Measurements from ENCODE around the gene PAX7. TPM values are rescaled to one million over a fixed set of nuclear protein-coding genes. Genes with fewer than 3 reads are reported as not detected.
"Not testable (repeated sequence)": the region's sequence is repeated elsewhere in the genome, so short reads cannot be mapped to it uniquely, and the experiment has no call there.

The PAX7 gene
- total RNA-seq: not detected

DNA sequence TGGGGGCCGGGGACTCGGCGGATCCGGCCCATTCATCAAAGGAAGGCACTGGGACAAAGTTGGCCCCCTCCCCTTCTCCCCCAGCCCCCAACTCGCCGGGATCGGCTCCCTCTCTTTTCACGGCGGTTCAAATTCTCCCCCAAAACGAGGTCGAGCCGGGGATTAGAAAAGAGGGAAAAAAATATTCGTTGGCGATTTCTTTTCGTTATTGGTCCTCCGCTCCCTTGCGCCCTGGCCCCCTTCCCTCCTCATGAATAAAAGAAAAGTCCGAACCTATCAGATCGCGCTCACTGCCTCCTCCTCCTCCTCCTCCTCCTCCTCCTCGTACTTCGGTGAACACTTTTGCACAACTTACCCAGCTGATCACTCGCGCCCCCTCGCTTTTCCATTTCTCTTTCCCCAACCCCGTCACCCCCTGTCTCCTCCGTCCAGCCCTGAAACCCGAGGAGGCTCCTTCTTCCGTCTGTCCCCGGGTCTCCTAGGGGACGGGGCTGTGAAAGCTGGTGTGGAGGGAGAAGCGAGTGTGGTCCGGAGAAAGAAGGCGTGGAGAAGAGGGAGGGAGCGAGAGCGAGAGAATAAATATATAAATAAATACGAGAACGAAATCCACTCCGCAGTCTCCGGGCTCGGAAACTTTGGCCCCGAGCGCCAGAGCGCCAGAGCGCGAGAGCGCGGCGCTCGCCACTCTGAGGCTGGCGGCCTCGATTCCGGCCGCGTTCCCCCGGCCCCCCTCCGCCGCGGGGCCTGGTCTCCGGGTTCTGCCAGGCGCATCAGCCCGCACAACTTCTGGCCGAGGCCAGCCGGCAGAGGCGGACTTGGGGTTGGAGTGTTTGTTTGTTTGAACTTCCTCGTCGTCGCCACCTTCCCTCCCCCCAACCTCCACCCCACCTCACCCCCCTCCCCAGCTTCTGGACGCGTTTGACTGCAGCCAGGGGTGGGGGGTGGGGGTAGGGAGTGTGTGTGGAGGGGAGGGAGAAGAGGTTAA, at the start of gene PAX7:
TSS of gene PAX7 (plus strand) at position 336 of the 985 bp plus-strand sequence. CDS start 758 bp downstream, outside the sequence.
- DNase-seq (ENCODE audit: low spot score): no peak
- ATAC-seq: no peak

DNA sequence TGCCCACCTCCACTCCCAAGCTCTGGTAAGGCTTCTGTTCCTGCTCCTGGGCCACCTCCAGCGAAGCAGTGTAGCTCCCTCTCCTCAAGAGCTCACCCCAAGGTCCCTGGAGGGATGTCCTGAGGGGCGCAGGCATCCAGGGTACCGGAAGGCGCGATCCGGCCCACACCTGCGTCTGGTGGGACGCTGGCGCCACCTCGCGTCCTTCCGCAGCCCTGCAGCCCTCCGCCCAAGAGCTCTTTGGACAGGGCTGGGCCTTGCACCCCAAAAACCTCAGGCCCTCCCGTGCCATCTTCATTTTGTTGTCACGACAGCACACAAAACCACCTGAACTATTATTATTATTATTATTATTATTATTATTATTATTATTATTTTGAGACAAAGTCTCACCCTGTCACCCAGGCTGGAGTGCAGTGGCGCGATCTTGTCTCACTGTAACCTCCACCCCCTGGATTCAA, 49.2 kb upstream of the PAX7 start:
- DNase-seq (ENCODE audit: low spot score) (no peak), ATAC-seq (peak; percentile 85)

DNA sequence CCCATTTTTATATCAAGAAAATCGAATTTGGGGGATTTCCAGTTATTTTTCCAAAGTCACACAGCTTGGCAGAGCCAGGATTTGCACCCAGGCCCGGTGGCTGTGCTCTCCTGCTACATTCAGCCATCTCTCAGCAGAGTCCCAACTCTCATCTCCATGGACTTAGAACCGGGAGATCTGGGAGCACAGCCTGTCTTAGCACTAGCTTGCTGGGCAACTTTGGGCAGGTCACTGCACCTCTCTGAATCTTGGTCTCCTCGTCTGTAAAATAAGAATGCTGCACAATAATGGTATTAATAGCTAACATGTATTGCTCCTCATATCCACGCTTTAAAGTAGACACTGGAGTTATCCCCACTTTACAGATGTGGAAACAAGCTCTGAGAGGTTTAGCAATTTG, 47.8 kb upstream of the PAX7 start:
- ATAC-seq: no peak
- no peak for DNase-seq (ENCODE audit: low spot score)

DNA sequence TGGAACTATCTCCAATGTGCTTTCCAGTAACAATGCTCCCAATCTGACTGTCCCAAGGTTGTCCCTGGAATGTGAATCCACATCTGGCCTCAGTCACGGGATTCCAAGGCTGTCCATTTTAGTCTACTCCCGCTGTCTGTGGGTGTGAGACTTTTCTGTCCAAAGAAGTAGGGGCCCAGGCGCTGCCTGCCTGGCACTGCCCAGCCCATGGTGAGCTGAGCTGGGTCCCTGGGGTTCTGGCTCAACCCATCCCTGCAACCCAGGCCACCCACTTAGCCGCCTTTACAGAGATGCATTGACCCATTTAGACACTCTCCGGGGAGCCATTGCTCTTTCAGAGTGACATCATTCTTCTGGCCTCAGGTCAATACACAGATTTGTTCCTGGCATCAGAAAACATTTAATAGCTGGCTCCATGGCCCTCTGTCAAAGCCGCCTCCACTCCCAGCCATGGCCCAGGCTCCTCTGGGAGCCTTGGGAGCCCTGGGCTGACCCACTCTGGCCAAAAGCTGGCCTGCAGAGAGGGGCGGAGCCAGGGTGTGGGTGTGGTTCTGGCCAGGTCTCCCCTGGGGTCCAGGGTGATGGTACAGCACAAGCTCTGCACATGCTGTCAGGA, 47.2 kb upstream of the PAX7 start:
- DNase-seq (ENCODE audit: low spot score) (no peak), ATAC-seq (no peak)

DNA sequence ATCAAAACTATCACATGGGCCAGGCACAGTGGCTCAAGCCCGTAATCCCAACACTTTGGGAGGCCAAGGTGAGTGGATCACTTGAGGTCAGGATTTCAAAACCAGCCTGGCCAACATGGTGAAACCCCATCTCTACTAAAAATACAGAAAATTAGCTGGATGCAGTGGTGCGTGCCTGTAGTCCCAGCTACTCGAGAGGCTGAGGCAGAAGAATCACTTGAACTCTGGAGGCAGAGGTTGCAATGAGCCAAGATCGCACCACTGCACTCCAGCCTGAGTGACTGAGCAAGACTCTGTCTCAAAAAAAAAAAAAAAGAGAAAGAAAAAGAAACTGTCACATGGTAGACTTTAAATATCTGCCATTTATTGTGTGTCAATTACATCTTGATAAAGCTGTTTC, 44.6 kb upstream of the PAX7 start:
- DNase-seq (ENCODE audit: low spot score); ATAC-seq: not testable (repeated sequence)

DNA sequence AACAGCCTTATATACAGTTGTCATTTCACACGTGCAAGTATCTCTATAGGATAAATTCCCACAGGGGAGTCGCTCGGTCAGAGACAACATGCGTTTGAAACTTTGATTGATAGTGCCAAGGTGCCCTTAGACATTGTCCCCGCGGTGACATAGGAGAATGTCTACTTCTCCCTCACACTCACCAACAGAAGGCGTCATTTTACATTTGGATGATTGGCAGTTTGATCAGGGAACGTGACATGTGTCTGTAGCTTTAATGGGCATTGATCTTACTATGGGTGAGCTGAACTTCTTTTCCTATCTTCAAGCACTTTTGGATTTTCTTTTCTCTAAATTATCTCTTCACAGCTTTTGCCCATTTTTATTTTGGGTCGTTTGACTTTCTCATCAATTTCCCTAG, 42.6 kb upstream of the PAX7 start:
- DNase-seq (ENCODE audit: low spot score) (no peak), ATAC-seq (no peak)

DNA sequence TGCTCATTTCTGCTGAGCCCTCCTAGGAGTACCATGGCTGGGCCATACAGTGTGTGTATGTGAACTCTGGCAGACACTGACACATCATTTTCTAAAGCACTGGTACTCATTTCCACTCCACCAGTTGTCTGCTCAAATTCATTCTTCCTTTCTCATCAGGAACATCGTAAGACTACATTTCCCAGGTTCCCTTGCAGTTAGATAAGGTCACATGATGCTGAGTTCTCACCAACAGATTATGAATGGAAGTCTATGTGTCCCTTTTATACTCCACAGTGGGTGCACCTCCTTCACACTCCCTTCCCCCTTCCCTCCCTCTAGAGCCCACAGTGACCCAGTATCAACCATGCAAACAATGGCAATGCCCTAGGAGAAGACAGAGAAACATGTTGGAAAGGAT, 38.3 kb upstream of the PAX7 start:
- DNase-seq (ENCODE audit: low spot score): no peak

DNA sequence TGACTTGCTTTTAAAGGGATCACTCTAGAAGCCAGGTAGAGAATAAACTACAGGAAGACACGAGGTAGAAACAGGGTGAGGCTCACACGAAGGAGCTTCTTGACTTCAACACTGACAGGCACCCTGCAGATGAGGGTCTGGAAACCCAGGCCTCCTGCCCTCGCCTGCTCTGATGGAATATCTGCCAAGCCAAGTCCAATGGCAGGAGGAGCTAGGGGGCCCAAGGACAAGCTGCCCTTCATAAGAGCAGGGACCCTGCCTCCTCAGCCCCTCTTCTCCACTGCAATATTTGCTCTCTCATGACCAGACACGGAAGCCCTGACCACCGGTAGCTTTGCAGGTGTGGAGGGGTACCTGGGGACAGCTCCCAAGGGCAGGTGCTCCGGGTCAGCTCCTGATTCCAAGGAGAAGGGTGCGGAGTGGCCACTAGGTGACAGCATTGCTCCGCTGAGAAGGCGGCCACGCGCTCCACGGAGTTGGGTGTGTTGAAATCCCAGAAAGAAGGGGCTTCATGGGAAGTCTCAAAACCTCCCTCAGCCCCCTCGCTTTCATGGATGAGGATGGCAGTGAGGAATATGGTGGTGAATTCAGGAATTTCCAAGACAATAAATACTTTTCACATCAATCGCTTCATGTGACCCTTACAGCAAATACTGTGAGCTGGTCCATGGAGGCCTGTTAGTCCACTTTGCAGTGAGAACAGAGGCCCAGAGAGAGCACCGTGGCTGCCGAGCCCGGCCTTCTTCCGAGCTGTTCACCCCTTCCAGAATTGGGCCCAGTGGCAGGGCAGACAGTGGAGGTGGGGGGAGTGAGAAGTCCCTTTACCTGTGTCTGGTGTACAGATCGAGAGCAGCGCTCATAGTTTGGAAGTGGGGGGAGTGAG, 33.2 kb upstream of the PAX7 start:
- peak; percentile 97 for ATAC-seq

More for the DNA sequence above, 38.3 kb upstream of the PAX7 start:
- no peak for ATAC-seq

DNA sequence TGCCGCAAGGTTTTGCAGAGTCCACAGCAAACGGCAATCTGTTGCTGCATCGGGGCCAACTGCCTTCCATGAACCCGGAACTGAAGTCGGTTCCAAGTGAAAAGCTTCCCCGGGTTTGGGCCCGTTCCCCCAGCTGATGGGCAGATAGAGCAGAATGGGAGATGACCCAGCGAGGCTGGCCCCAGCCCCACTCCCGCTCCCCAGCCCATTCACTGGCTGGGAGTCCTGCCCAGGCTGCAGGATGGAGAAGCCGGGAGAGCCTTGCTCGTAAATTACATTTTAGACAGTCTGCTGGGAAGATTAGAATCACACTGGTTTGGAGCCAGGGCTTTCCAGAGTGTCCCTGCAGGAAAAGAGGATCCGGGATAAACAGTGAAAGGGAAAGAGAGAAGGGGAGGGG, 31.6 kb upstream of the PAX7 start:
- ATAC-seq (no peak), DNase-seq (ENCODE audit: low spot score) (no peak)

More for the DNA sequence above, 33.2 kb upstream of the PAX7 start:
- peak; percentile 62 for DNase-seq (ENCODE audit: low spot score)

DNA sequence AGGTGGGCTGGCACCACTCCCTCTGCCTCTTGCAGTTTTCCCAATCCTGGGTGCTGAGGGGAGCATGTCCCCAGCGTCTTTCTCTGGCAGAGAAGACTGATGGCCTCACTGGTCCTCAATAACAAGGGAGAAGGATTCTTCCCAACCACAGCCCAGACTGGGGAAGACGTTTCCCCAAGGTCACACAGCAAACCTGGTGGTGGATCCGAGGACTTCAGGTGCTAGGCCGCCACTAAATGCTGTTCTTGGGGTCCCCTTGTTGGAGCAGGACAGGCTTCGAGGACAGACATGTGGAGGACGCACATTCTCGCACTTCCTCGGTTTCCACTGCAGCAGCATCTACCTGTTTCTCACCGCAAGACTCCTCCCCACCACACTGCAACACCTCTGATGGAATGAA, 30.9 kb upstream of the PAX7 start:
- no peak for ATAC-seq

DNA sequence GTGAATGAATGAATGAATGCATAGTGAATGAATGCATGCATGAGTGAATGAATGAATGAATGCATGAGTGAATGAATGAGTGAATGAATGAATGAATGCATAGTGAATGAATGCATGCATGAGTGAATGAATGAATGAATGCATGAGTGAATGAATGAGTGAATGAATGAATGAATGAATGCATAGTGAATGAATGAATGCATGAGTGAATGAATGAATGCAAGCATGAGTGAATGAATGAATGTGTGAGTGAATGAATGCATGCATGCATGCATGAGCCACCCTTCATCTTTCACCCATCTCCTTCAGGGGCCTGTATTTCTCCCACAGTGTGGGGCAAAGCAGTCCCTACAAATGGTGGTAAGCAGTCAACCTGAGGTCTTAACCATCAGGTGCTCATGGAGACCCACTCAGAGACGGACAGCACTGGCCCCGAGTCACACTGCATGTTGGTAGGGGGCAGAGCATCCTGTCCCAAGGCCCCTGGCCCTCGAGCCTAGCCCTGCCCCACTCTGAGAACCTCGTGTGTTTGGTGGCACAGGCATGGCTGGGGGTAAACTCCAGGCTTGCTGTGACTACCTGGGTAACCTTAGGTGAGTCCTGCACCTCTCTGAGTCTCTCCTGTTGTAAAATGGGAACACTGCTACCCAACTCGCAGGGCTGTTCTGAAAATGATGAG, 28.0 kb upstream of the PAX7 start:
- no peak for ATAC-seq
- no peak for DNase-seq (ENCODE audit: low spot score)

More for the DNA sequence above, 30.9 kb upstream of the PAX7 start:
- DNase-seq (ENCODE audit: low spot score): no peak

DNA sequence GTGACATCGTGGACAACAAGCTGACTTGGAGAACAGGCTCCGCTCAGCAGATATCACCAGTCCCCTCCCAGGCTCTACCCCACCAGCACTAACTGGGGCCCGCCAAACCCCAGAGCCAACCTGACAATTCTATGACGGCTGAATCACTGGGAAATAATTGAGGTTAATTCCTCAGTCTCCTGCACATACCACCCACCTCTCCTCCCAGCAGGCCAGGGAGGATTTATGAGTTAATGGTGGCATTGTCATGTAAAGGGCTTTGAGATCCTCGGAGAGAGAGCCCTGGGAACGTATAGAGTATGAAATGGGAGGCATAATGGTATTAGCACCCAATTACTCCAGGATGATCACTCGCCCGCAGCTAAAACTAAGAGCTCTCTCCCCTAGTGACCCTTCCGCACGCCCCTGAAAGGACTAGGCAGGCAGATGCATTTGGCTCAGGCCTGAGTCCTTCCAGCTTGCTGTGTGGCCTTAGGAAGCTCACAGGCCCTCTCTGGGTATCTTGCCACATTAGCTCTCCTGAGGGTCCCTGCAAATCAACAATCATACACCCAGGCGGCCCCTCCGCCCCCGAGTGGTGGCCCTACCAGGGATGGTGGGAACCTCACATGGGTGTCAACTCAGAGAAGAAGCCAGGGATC, 27.3 kb upstream of the PAX7 start:
- DNase-seq (ENCODE audit: low spot score) (no peak), ATAC-seq (no peak)

DNA sequence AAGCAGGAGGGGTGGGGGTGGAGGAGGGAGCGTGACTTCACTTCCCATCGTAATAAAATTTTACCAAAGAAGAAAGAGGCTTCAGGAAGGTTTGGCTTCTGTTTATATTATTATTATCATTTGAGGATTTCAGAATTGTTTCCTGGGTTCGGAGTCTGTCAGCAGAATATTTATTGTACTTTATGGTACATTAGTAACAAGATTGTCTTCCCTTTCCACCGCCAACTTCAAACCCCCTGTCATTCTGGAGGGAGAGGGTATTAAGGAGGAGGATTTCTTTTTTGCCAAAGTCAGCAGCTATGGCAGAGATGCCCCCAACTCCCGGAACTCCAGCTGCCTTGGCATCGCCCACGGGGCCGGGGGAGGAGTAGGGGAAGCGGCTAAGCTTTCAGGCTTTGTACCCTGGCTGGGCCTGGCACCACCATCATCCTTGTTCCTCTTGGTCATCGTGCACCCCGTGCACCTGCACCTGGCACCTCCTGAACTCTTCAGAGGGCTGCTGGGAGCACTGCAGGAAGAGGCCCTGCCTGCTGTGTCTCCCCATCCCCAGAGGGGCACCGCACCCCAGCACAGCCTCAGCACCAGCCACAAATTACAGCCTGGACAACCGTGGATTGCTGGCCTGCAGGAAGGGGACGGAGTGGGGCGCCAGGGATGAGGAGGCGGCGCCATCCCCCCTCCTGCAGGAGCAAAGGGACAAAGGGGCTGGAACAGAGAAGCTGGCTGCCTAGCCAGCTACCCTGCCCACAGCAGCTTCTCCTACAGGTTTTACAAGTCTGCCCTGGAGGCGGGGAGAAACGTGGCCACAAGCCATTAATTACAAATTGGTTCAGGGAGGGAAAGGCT, 24.0 kb upstream of the PAX7 start:
- no peak for ATAC-seq
- no peak for DNase-seq (ENCODE audit: low spot score)

DNA sequence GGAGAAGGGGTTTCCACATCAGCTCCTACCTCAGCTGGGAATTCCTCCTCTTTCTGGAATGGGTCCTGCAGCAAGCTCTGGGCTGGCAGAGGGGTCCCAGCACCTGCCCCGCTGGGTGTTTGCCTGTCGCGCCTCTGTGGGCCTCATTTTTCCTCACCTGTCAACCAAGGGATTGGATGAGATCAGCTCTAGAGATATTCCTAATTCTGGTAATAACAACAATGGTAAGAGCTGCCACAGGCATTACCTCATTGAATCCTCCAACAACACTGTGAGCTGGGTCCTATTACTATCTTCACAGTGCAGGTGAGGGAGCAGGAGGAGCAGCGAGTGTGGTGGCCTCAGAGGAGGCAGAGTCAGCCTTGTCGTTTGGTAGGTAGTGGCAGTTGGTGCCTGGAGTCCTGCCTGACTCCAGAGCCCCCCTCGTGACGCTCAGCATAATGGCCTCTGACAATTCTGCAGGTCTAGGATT, 23.3 kb upstream of the PAX7 start:
- DNase-seq (ENCODE audit: low spot score): no peak
- no peak for ATAC-seq

DNA sequence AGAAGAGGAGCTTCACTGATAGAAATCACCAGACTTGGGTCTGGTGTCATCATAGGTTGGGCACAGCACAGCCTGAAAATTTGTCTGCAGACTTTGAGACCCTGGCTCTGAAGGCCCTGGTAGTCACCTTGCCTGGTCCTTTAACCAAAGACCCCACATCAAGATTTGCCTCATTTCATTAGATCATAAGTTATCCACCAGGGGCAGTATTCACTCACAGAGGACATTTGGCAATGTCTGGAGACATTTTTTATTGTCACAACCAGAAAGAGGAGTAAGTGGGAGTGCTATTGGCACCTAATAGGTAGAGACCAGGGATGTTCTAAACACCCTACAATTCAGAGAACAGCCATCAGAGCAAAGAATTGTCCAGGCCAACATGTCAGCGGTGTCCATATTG, 22.1 kb upstream of the PAX7 start:
- ATAC-seq (no peak), DNase-seq (ENCODE audit: low spot score) (no peak)

DNA sequence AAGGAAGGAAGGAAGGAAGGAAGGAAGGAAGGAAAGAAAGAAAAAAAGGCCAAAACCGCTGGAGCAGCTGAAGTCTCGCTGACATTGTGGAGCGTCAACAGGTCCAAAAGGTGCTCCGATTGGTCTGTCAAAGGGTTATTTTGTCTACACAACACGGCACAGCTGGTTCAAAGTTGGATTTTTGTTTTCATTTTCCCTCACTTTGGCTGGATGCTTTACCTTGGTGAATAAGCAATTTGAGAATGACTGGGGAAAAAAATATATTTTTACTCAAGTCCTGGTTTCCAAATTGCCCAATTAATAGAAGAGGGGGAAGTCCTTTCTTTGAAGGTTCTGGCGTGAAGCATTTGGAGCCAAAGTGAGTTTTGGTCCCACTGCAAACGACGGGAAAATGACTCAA, 19.3 kb upstream of the PAX7 start:
- DNase-seq (ENCODE audit: low spot score) (no peak), ATAC-seq (no peak)

DNA sequence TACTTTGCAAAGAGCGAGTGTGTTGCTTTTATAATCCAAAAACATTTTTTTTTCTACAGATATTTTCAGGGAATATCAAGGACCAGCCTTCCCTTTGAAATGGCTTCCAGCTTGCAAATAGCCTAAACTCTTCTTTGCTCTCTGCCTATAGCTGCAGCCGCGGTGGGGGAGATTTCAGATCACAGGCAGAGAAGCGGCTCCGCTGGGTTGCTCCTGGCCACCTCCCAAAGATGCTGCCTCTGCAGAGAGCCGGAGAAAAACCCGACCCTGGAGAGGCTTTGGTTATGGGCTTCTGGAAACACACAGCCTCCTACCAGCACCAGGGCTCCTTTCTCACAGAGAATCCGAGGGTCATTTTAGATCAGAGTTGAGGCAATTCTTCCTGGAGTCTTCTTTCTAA, 18.6 kb upstream of the PAX7 start:
- DNase-seq (ENCODE audit: low spot score) (no peak), ATAC-seq (no peak)

DNA sequence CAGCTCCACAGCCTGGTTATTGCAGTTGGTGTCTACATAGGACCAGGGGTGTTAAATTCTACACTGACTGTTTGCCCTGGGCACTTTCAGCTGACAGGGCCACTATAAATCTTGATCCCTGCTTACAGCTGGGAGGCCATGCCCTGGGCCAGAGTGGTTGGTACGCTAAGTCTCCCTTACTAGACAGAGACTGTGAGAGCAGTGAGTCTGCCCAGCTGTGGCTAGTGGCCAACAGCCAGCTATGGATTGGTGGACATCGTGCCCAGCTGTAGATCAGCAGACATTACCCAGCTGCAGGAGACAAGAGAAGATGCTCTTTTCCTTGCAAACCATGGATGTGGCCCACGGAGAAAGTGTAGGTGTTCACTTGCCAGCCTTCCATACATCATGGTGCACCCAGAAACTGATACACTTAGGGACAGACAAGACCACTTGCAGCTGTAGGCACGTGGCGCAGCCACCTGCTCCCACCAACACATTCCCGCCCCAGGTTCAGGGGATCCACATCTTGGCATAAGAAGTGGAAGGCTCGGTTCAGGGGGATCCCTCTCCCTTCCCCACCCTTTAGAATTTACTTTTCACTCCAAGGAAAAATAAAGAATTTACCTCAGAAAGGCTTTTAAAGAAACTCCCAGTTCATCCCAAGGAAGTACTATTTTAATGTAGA, 16.4 kb upstream of the PAX7 start:
- DNase-seq (ENCODE audit: low spot score) (no peak), ATAC-seq (no peak)

All from left lobe of liver (tissue), 2 donors.